GM12872 (cell line): ENCODE results near the gene BRSK2.

Source experiments
- TF ChIP-seq, protein P1 (sequence below): IDR thresholded peaks from 3 replicates; pipeline ENCODE4 v1.5.1; 2011; ENCODE audit warnings: low read depth, mild to moderate bottlenecking, low read length, moderate library complexity; ENCODE audit not compliant: insufficient read depth

BRSK2 gene

DNA sequence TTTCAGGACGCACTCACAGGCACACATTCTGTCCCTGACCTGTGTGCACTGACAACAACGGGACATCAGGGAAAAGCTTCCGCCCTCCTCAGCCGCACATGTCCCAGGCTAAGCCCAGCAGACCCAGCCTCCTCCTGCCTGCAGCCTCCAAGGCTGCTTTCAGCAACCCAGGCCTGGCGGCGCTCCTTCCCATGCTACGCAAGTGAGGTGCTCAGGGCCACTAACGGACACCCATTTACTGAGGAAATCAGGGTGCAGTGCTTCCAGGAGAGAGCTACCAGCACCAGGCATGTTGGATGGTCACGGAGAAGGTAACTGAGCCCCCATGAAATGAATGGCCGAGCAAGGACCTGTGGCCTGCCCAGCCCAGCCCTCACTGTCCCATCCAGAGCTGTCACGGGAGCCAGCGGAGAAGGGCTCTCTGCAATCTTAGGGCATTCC is 90.0 kb downstream of the BRSK2 start:
- TF ChIP-seq, protein P1, sequence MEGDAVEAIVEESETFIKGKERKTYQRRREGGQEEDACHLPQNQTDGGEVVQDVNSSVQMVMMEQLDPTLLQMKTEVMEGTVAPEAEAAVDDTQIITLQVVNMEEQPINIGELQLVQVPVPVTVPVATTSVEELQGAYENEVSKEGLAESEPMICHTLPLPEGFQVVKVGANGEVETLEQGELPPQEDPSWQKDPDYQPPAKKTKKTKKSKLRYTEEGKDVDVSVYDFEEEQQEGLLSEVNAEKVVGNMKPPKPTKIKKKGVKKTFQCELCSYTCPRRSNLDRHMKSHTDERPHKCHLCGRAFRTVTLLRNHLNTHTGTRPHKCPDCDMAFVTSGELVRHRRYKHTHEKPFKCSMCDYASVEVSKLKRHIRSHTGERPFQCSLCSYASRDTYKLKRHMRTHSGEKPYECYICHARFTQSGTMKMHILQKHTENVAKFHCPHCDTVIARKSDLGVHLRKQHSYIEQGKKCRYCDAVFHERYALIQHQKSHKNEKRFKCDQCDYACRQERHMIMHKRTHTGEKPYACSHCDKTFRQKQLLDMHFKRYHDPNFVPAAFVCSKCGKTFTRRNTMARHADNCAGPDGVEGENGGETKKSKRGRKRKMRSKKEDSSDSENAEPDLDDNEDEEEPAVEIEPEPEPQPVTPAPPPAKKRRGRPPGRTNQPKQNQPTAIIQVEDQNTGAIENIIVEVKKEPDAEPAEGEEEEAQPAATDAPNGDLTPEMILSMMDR: no peak

- TF ChIP-seq, protein P1: no peak
These were observed 90.4 kb downstream of the BRSK2 start for GRCh38 chr11:1480191-1480554.

DNA sequence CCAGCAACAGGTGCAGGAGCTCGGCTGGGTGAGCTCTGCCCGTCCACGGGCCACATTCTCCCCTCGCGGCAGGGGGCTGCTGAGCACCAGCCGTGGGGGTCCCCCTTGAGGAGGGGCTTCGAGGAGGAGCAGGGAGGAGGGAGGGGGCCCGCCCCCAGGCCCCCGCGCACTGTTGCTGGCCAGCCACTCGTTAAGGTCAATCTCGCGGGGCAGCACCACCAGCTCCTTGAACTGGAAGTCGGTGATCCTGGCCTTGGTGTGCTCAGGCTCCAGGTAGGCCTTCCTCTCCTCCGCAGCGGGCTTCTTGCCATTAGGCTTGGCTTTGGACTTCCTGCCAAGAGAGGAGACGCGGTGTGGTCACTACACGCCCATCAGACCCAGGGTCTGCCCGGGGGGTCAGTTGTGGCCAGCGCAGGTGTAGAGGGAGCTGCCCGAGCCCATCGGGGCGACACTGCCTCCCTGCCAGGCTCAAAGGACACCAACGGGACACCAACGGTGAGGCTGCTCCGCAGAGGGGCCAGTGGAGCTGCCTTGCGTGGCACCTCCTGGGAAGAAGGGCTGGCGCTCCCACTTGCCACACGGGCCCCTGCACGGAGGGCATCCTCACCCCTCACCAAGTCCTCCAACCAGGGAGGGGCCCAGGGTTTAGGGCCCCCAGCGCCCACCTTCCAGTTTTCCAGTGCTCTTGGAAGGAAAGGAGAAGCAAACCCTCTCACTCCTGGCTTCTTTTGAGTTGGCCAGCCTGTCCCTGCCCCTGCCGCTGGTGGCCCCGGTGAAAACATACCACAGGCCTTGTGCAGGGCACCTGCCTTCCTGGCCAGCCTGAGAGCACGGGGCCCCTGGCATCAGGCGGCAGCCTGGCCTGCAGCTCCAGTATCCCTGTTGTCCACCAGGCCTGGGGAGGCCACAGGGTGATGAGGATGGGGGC is 91.1 kb downstream of the BRSK2 start:
- TF ChIP-seq, protein P1: no peak

GRCh38 chr11:1481483-1481825 is 91.7 kb downstream of the BRSK2 start:
- TF ChIP-seq, protein P1: no peak

- TF ChIP-seq, protein P1: no peak
These were observed 92.2 kb downstream of the BRSK2 start for GRCh38 chr11:1481861-1482441.

DNA sequence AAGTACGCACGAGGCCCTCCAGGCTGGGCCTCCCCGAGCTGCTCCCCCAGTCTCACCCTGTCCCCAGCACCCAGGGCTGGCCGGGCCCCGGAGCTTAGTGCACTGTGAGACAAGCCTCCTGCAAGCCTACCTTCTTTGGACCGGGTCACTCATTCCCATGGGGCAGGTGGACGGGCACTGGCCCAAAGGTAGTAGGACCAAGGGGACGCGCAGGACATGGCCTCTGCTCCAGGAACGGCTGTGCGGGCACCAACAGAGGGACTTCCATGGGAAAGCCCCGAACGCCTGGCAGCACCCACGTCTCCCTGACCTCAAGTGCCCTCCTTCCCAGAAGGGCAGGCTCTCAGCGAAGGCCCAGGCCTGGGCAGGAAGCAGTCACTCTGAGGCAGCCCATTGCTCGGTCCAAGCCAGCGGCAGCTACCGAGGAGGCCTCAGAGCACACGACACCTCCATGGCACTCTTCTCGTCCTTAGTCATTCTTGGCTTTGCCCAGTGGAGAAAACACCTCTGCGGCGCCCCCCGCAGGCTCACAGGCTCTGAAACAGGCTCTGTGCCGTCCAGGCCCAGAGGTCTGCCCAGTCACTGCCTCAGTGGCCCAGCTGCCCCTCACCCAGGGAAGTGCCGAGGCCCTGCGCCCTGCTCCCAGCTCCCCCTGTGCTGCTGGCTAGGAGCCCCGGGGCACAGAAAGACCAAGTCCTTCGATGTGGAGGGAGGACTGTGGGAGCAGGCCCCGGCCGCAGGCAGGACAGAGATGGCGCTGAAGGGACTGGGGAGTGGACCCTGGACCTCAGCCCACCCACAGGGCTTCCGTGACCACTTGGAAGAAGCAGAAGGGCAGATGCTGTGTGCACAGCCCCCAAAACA is 93.1 kb downstream of the BRSK2 start:
- TF ChIP-seq, protein P1: no peak

DNA sequence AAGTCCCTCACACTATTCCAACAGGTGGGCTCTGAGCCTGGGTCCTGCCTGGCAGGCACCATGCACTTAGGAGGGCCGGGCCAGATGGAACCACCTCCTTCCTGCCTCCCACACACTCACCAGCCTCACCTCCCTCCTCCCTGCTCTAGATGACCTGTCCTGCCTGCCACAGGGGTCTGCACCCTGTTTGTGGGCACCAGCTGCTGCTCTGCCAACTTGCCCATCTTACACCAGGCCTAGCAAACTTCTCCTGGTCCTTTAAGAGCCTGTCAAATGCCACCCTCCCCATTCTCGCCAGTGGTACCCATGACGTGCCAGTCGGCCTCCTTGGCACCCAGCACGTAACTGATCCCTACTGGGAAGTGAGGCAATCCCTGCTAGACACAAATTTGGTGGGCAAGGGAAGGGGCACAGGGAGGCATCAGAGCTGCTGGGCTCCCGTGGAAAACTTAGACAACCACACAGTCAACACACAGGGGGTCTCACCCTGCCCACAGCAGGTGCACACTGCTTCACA is 93.8 kb downstream of the BRSK2 start:
- TF ChIP-seq, protein P1: no peak
